GM23338 (cell line): ENCODE results near the gene SPATA25. TPM values are rescaled to one million over a fixed set of nuclear protein-coding genes. Genes with fewer than 3 reads are reported as not detected.

Experiments
- ATAC-seq: fragments of 200-7000 bp; cut with Tn5 transposase; 3 replicates; pipeline ENCODE4 v1.9.1; 2020
- DNase-seq: peaks from one replicate; pipeline ENCODE4 v3.0.0-alpha.2; 2015; ENCODE audit warnings: low spot score
- H2AFZ ChIP-seq: fragments of 200-600 bp; sonication (generic); 2 replicates; pipeline ENCODE4 v1.8.0; 2016; ENCODE audit warnings: antibody characterized with exemption, mild to moderate bottlenecking, moderate library complexity
- H3F3A ChIP-seq: fragments of 200-600 bp; sonication (generic); replicated peaks from 2 replicates; pipeline ENCODE4 v1.8.0; 2017; ENCODE audit warnings: antibody characterized with exemption, mixed run types, low read depth
- H3K27ac ChIP-seq: fragments of 200-600 bp; sonication (generic); 2 replicates; pipeline ENCODE4 v1.6.1; 2016; ENCODE audit warnings: low read depth
- H3K27me3 ChIP-seq: fragments of 200-600 bp; sonication (generic); 2 replicates; pipeline ENCODE4 v1.8.0; 2016; ENCODE audit warnings: mild to moderate bottlenecking, mixed run types, moderate library complexity; ENCODE audit not compliant: insufficient read depth
- H3K36me3 ChIP-seq: fragments of 200-600 bp; sonication (generic); 2 replicates; pipeline ENCODE4 v1.8.0; 2016; ENCODE audit warnings: mild to moderate bottlenecking; ENCODE audit not compliant: insufficient read depth
- H3K4me1 ChIP-seq: fragments of 200-600 bp; sonication (generic); 2 replicates; pipeline ENCODE4 v1.8.0; 2016; ENCODE audit warnings: mild to moderate bottlenecking, moderate library complexity; ENCODE audit not compliant: insufficient read depth
- H3K4me2 ChIP-seq: fragments of 200-600 bp; sonication (generic); 2 replicates; pipeline ENCODE4 v1.7.1; 2017; ENCODE audit warnings: mixed run types
- H3K4me3 ChIP-seq: fragments of 200-600 bp; sonication (generic); 2 replicates; pipeline ENCODE4 v1.6.1; 2016; ENCODE audit warnings: mixed run types
- H3K79me2 ChIP-seq: fragments of 200-600 bp; sonication (generic); replicated peaks from 2 replicates; pipeline ENCODE4 v1.8.0; 2017; ENCODE audit warnings: mild to moderate bottlenecking; ENCODE audit not compliant: insufficient read depth
- H3K9me2 ChIP-seq: fragments of 200-600 bp; sonication (generic); 2 replicates; pipeline ENCODE4 v1.8.0; 2017; ENCODE audit not compliant: insufficient read depth
- H4K20me1 ChIP-seq: fragments of 200-600 bp; sonication (generic); replicated peaks from 2 replicates; pipeline ENCODE4 v1.8.0; 2017; ENCODE audit warnings: mild to moderate bottlenecking; ENCODE audit not compliant: insufficient read depth
- H3K27ac Mint-ChIP-seq: 2 replicates; pipeline ENCODE4 v1.8.0; 2020; ENCODE audit warnings: inconsistent platforms, mild to moderate bottlenecking, moderate library complexity, mixed read lengths
- H3K27me3 Mint-ChIP-seq: 3 replicates; pipeline ENCODE4 v1.8.0; 2022; ENCODE audit warnings: low read depth, mild to moderate bottlenecking, moderate library complexity, mixed read lengths, inconsistent platforms; ENCODE audit not compliant: insufficient read depth, poor library complexity
- H3K36me3 Mint-ChIP-seq: 3 replicates; pipeline ENCODE4 v1.8.0; 2021; ENCODE audit warnings: low read depth, mild to moderate bottlenecking, inconsistent platforms, moderate library complexity, mixed read lengths
- H3K4me1 Mint-ChIP-seq: 3 replicates; pipeline ENCODE4 v1.8.0; 2020; ENCODE audit warnings: mild to moderate bottlenecking, inconsistent platforms, mixed read lengths
- H3K4me3 Mint-ChIP-seq: 3 replicates; pipeline ENCODE4 v1.8.0; 2021; ENCODE audit warnings: moderate library complexity, mild to moderate bottlenecking, inconsistent platforms, mixed read lengths
- H3K9me3 Mint-ChIP-seq: 3 replicates; pipeline ENCODE4 v1.8.0; 2020; ENCODE audit warnings: moderate library complexity, mild to moderate bottlenecking, inconsistent platforms, mixed read lengths
- CREB1 ChIP-seq: fragments of 250-450 bp; sonication (Bioruptor Pico); IDR thresholded peaks from 2 replicates; pipeline ENCODE4 v1.5.0; 2020; ENCODE audit warnings: low read depth, mild to moderate bottlenecking, moderate library complexity
- CTCF ChIP-seq, 2 experiments: fragments of 200-600 bp in 1 of 2; sonication (generic) in 1 of 2; conservative IDR thresholded peaks; 2 replicates each; pipeline versions ENCODE4 v1.5.1 to v1.6.1; 2016 to 2017; ENCODE audit warnings: antibody characterized with exemption in 2 of 2, low read depth in 2 of 2, mild to moderate bottlenecking in 2 of 2, moderate library complexity in 1 of 2
- EZH2phosphoT487 ChIP-seq: fragments of 200-600 bp; sonication (generic); IDR thresholded peaks from one replicate; pipeline ENCODE4 v1.8.1; 2018; ENCODE audit warnings: antibody characterized with exemption; ENCODE audit not compliant: unreplicated experiment
- JUNB ChIP-seq: IDR thresholded peaks from one replicate; pipeline ENCODE4 v1.6.1; 2016; ENCODE audit warnings: antibody characterized with exemption; ENCODE audit not compliant: unreplicated experiment
- NANOG ChIP-seq: IDR thresholded peaks from 2 replicates; pipeline ENCODE4 v1.6.1; 2016; ENCODE audit warnings: antibody characterized with exemption, borderline replicate concordance
- POLR2AphosphoS5 ChIP-seq: IDR thresholded peaks from 2 replicates; pipeline ENCODE4 v1.6.1; 2016; ENCODE audit warnings: antibody characterized with exemption, low read depth
- REST ChIP-seq: IDR thresholded peaks from one replicate; pipeline ENCODE4 v1.6.1; 2018; ENCODE audit warnings: antibody characterized with exemption; ENCODE audit not compliant: unreplicated experiment
- STAT1 ChIP-seq: IDR thresholded peaks from one replicate; pipeline ENCODE4 v1.6.1; 2016; ENCODE audit warnings: antibody characterized with exemption; ENCODE audit not compliant: unreplicated experiment
- polyA plus RNA-seq: library from polyadenylated mRNA; unstranded; fragments of >200 nt; fragmentation: Nextera tagmentation; extraction: Ambion mirVana; gene quantifications from 2 replicates; pipeline ENCODE4 v1.2.1, GENCODE V29; 2016
- total RNA-seq: library from RNA; depleted of rRNA; stranded (reverse); fragments of >200 nt; shearing (Covaris generic); gene quantifications from 2 replicates; pipeline ENCODE4 v1.2.3, GENCODE V29; 2014

The SPATA25 gene
- total and polyA plus RNA-seq, 2 experiments from 2014 or later: 7.5 TPM; not detected in 1

- no peak overlapping the region for H3K27ac Mint-ChIP-seq
- no peak for TF ChIP-seq JUNB
- Histone ChIP-seq H3K27me3 (no peaks in the 10 kb centered on the region), H3K4me2 (no peak overlapping the region), H3K27ac (no peak overlapping the region), H2AFZ (no peak overlapping the region), H3K4me1 (no peaks in the 10 kb centered on the region; the same call in 1 of the 2 replicates), H4K20me1 (peaks cover 7% of the 10 kb centered on the region), H3K9me2 (no peaks in the 10 kb centered on the region), H3F3A (peaks cover 12% of the 10 kb centered on the region), H3K36me3 (peaks cover 15% of the 10 kb centered on the region; the same call in 1 of the 2 replicates), H3K79me2 (no peaks in the 10 kb centered on the region), H3K4me3 (no peak overlapping the region)
- no peaks in the 10 kb centered on the region for H3K9me3 Mint-ChIP-seq
- H3K27me3 Mint-ChIP-seq: peaks cover 7% of the 10 kb centered on the region
- no peak overlapping the region for H3K4me3 Mint-ChIP-seq
- H3K36me3 Mint-ChIP-seq: peaks cover 33% of the 10 kb centered on the region
- ATAC-seq (no peak), DNase-seq (no peak)
- no peaks in the 10 kb centered on the region for H3K4me1 Mint-ChIP-seq
Measured at GRCh38 chr20:45841407-45842129, 45.9 kb downstream of the SPATA25 start.

GRCh38 chr20:45840700-45841198, 46.7 kb downstream of the SPATA25 start:
- Mint-ChIP-seq H3K4me3 (no peak overlapping the region), H3K9me3 (no peaks in the 10 kb centered on the region), H3K27me3 (peaks cover 7% of the 10 kb centered on the region), H3K27ac (no peak overlapping the region), H3K4me1 (no peaks in the 10 kb centered on the region; the same call in 2 of the 3 replicates), H3K36me3 (peaks cover 33% of the 10 kb centered on the region)
- H3K9me2 ChIP-seq: no peaks in the 10 kb centered on the region
- H3K4me2 ChIP-seq: no peak overlapping the region
- no peak overlapping the region for H3K27ac ChIP-seq
- H3F3A ChIP-seq: peaks cover 12% of the 10 kb centered on the region; the same call in 1 of the 2 replicates
- no peak overlapping the region for H2AFZ ChIP-seq
- H3K79me2 ChIP-seq: no peaks in the 10 kb centered on the region
- peaks cover 7% of the 10 kb centered on the region for H4K20me1 ChIP-seq
- H3K36me3 ChIP-seq: peaks cover 10% of the 10 kb centered on the region; the same call in 1 of the 2 replicates
- no peaks in the 10 kb centered on the region; the same call in 1 of the 2 replicates for H3K4me1 ChIP-seq
- ATAC-seq: peak; percentile 49
- H3K4me3 ChIP-seq: no peak overlapping the region
- DNase-seq: no peak
- TF ChIP-seq CTCF (conservative IDR thresholded peaks at IDR 0.05; ENCODE audit: low read depth in 2 of 2) (peak in 1 of 2 experiments; percentile 45; a peak in 2 of 4 replicates), STAT1 (no peak), CREB1 (CRISPR knock-in tag) (no peak), POLR2AphosphoS5 (no peak), REST (no peak), EZH2phosphoT487 (no peak), NANOG (no peak)
- no peaks in the 10 kb centered on the region for H3K27me3 ChIP-seq
